ENCODE data around the gene ACOT13. TPM values are rescaled to one million over a fixed set of nuclear protein-coding genes. Genes with fewer than 3 reads are reported as not detected.
"Not testable (repeated sequence)": the region's sequence is repeated elsewhere in the genome, so short reads cannot be mapped to it uniquely, and the experiment has no call there.

ACOT13 gene
- 16.8 TPM for total RNA-seq

GRCh38 chr6:24666641-24667377 is at the start of gene ACOT13, which contains the start of gene TDP2:
TSS of gene ACOT13 (plus strand) at chr6:24667077. CDS start at chr6:24667264, 187 bp downstream.
TSS of gene TDP2 (minus strand) at chr6:24666899. CDS start at chr6:24666862, 37 bp downstream.
- DNase-seq (ENCODE audit: low spot score) = peak; percentile 96

- no peak for DNase-seq (ENCODE audit: low spot score)
Measured at GRCh38 chr6:24619661-24620060, 47.2 kb upstream of the ACOT13 start.

GRCh38 chr6:24620637-24621036 is 46.2 kb upstream of the ACOT13 start:
- no peak for DNase-seq (ENCODE audit: low spot score)

GRCh38 chr6:24621626-24622289 is 45.1 kb upstream of the ACOT13 start:
- no peak for DNase-seq (ENCODE audit: low spot score)

DNA sequence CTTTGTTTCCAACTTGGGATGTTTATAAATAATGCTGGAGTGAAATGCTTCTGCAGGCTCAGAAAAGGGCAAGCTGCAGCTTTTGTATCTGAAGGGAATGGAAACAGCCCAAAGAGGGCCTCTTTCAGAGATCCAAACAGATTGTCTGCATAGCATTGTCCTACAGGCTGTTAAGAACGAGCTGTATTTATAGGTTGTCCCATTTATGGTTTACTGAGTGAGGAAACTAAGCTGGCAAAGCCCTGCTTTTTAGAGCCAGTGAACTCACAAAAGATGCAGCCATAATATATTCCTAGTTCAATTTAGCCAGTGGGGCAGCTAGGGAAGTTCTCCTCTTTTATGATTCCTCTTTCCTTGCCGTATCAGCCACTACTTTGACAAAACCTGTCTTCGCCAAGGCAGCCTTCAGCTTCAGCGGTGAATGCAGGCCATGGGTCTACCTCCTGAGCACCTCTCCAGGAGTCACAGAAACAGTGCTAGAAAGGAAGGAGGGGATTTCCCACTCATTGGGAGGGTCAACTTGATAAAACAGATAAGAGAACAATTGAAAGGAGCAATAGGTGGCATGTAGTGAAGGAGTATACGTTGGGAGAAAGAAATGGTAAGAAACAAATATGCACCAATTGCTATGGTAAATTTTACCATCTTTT is 35.9 kb upstream of the ACOT13 start:
- DNase-seq (ENCODE audit: low spot score) = no peak

GRCh38 chr6:24631671-24632070 is 35.2 kb upstream of the ACOT13 start:
- DNase-seq (ENCODE audit: low spot score) = no peak

- DNase-seq (ENCODE audit: low spot score) = no peak
Measured at GRCh38 chr6:24632573-24632972, 34.3 kb upstream of the ACOT13 start.

DNA sequence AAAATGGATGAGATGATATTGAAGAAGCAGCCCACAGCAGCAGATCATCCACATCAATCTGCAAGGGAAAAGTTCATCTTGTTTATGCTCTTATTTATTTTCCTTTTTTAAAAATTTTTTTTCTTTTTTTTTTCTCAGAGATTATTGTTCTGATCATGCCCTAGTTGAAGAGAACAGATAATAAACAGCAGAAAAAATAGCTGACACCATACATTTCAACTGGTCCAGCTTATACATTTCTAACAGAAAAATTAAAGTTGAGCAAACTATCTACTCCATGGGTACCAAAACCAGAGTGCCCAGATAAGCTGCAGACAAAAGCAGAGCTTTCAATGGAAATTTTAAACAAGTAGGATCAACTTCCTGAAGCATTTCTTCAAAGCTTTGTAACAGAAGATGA is 30.2 kb upstream of the ACOT13 start:
- no peak for DNase-seq (ENCODE audit: low spot score)

DNA sequence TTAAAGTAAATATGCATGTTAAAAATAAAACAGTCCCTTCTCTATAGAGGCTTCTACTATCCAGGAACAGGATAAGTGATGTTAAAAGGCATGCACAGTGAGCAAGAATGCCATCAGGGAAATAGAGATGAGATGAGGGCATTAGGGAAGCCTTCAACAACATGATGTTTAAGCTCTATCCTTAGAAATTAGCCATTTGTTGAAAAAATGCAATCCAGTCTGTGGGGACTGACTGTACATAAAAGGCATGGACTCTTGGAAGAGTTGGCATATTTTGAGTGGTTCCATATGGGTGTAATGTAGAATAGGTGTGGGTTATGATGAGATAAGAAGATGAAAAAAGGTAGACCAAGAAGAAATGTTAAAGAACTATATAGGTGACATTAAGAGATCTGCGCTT is 26.7 kb upstream of the ACOT13 start:
- no peak for DNase-seq (ENCODE audit: low spot score)

DNA sequence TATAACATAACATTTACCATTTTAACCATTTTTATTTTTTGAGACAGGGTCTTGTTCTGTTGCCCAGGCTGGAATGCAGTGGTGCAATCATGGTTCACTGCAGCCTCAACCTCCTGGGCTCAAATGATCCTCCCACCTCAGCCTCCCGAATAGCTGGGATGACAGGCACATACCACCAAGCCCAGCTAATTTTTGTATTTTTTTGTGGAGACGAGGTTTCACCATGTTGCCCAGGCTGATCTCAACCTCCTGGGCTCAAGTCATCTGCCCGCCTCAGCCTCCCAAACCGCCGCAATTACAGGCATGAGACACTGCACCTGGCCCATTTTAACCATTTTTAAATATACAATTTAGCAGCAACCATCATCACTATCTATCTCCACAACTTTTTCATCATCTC is 26.2 kb upstream of the ACOT13 start:
- not testable (repeated sequence) for DNase-seq (ENCODE audit: low spot score)

- no peak for DNase-seq (ENCODE audit: low spot score)
Measured at GRCh38 chr6:24642061-24642460, 24.8 kb upstream of the ACOT13 start.

GRCh38 chr6:24643920-24644319 is 23.0 kb upstream of the ACOT13 start:
- no peak for DNase-seq (ENCODE audit: low spot score)

DNA sequence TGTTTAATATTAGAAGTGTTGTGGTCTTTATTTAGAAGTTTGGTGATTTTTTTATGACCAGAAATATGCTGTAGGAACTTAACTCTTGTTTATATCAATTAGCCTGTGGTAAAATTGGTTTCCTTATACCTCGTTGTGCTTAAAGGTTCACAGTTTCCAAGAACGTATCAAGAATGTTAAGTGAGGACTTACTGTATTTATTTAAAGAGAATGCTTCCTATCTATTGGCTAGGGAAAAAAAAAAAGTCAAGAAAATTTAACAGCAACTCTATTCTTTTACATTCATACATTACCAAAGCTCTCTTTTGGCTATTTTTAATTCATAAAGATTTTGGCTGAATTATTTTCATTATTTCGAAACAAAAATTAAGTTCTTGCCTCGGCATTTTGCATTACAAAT is 22.5 kb upstream of the ACOT13 start:
- DNase-seq (ENCODE audit: low spot score) = no peak

DNA sequence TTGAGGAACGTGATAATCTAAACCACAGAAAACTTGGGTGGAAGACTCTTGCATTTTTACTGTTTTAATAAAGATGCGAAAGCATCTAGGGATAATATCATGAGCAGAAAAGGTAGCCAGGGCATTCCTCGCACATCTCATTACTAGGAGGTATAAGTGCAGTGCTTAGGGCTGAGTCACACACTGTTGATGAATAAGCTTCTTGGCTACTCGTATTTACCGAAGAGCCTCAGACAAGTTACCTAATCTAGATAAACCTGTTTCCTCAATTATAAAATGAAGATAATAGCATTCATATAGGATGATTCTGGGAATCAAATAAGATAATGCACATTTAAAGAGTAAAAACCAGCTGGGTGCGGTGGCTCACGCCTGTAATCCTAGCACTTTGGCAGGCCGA is 20.1 kb upstream of the ACOT13 start:
- no peak for DNase-seq (ENCODE audit: low spot score)

DNA sequence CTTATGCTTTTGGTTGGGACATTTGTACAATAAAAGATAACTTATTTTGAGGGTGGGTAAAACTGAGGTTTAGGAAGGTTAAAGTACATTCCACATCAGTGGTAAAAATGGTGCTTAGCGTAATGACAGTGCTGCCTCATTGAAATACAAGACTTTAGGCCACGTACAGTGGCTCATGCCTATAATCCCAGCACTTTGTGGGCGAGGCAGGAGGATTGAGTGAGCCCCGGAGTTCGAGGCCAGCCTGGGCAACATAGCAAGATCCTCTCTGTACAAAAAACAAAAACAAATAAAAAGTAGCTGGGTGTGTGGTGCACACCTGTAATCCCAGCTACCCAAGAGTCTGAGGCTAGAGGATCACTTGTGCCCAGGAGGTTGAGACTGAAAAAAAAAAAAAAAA is 18.6 kb upstream of the ACOT13 start:
- DNase-seq (ENCODE audit: low spot score) = no peak

DNA sequence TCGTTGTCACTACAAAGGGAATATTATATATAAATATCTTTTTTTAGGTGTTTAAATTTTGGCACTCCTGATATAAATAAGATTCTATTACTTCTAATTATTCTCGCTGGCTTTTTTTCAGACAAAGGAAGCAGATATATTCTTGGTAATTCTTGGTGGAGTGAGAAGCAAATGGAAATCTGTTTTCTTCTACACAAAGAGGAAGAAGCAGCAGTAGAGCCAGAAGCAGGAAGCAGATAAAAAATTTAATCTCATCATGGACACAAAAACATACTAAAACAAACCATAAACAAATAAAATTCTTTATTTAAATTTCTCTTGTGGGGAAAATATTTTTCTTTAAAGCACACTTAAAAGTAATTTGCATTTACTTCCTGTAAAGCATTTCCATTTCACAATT is 17.2 kb upstream of the ACOT13 start:
- no peak for DNase-seq (ENCODE audit: low spot score)

- DNase-seq (ENCODE audit: low spot score) = no peak
Measured at GRCh38 chr6:24650365-24650764, 16.5 kb upstream of the ACOT13 start.

DNA sequence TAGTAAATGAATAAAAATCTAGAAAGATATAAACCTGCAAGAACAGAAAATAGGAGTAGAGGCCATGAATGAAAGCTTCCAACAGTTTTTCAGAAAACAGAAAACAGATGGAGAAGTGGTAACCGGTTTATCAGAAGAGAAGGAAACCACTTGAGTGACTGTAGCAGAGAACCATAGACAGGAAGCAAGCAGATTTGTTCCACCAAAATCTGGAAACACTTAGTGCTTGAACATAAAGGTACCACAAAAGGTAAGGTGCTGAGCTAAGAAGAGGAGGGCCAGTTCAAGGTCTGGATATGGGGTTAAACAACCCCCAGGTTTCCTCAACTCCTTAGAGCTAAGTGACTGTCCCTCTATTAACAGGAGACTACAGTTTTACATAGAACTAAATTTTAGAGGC is 11.7 kb upstream of the ACOT13 start:
- no peak for DNase-seq (ENCODE audit: low spot score)

DNA sequence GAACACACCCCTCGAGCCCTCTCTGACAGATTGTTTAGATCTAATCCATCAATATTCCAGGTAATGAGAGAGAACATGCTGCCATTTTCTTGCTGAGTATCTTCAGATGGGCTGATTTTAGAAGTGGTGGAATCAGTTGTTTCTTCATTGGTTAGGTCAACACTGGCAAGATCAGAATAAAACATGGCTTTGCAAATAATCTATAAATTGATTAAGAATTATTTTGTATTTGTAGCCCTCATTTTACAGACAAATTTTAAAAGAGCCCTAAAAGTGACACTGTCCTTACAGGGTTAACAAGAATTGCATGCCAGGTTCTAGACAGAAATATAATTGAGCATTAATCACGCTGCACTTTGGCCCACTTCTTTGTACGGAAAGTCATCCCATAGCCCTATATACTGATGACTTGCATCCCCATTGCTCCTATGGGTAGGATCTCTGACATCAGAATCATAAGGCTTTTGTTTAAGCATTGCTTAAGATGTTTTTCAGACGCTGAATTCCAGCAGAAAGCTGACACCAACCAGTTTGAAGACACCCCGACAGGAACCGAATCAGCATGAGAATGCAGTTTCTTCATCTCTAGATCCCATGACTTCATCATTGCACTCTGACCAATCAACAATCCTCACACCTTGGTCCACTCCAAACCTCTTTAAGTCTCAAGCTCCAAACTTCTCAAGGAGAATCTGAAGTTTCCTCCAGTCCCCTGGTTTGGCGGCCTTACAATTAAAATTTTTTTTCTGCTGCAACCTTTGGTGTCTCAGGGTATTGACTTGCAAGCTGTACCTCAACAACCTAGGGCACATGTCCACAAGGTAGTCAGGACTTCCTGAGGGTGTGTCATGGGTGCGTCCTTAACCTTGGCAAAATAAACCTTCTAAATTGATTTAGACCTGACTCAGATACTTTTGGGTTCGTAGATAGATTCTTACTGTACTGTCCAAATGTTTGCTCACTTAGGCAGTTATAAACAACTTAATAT is 8.0 kb upstream of the ACOT13 start:
- DNase-seq (ENCODE audit: low spot score) = no peak

GRCh38 chr6:24659561-24659960 is 7.3 kb upstream of the ACOT13 start:
- no peak for DNase-seq (ENCODE audit: low spot score)

- no peak for DNase-seq (ENCODE audit: low spot score)
Measured at GRCh38 chr6:24660105-24660504, 6.8 kb upstream of the ACOT13 start.

GRCh38 chr6:24661759-24662158 is 5.1 kb upstream of the ACOT13 start:
- DNase-seq (ENCODE audit: low spot score) = not testable (repeated sequence)
